Measurements from ENCODE around the gene OR10AD1. TPM values are rescaled to one million over a fixed set of nuclear protein-coding genes. Genes with fewer than 3 reads are reported as not detected.

Gene OR10AD1
- total and polyA plus RNA-seq, 10 of the 15 experiments (the other 5 are each of a cell fraction or from before 2014, with no cell fraction given), result 0.04 to 0.12 TPM; not detected in 8

DNA sequence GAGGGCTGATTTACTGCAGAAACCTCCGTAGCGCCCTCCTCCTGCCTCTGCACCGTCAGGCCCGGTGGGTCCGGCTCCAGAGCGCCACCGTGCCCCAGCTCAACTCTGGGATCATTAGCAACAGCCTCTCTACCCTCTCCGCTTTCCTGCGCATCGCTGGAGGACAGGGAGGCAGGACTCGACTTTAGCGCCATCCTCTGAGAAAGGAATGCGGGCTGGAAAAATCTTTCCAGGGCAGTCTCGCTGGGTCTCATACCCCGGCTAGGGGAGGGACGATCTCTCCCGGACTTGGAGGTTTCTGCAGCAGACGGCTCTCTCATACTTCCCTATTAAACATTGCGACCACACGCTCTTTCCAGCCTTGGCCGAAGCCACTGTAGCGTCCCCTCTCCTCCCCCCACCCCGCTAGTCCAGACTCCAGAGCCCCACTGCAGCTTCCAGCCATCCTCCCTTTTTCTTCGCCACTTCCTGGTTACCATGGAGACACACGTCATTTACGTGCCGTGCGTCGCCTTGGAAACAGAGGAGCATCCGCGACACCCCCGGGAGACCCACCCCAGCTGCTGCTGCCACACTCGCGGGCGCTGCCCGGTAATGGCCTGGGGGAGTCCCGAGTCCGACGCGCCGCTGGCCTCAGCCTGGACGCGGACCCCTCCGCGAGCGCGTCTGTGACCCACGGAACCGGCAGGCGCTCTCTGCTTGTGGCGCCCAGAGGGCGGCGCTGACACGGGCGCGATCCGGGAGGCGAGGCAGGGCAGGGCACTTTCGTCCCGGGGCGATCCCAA lies 19.8 kb downstream of the OR10AD1 start, which contains the start of gene CCDC184 (continued):
- TF ChIP-seq KAT2A (conservative IDR thresholded peaks at IDR 0.05; ENCODE audit: control insufficient read depth, low read depth, low read length) (no peak), HDGF (IDR thresholded peaks at IDR 0.05) (no peak), ETV6 (conservative IDR thresholded peaks at IDR 0.05 in 1 of 2, IDR thresholded peaks at IDR 0.05 in 1 of 2; ENCODE audit: borderline replicate concordance in 1 of 2, low read depth in 1 of 2) (no peak), KLF5 (IDR thresholded peaks at IDR 0.05; ENCODE audit: partially characterized antibody) (no peak), LARP7 (IDR thresholded peaks at IDR 0.05) (peak; percentile 71; the same call in 1 of the 2 replicates), NFYA (IDR thresholded peaks at IDR 0.05; ENCODE audit: borderline replicate concordance, low read depth, low read length) (no peak), MEF2B (IDR thresholded peaks at IDR 0.05; ENCODE audit: partially characterized antibody, poor library complexity, severe bottlenecking) (peak; percentile 28)
- TF ChIP-seq, protein P1, sequence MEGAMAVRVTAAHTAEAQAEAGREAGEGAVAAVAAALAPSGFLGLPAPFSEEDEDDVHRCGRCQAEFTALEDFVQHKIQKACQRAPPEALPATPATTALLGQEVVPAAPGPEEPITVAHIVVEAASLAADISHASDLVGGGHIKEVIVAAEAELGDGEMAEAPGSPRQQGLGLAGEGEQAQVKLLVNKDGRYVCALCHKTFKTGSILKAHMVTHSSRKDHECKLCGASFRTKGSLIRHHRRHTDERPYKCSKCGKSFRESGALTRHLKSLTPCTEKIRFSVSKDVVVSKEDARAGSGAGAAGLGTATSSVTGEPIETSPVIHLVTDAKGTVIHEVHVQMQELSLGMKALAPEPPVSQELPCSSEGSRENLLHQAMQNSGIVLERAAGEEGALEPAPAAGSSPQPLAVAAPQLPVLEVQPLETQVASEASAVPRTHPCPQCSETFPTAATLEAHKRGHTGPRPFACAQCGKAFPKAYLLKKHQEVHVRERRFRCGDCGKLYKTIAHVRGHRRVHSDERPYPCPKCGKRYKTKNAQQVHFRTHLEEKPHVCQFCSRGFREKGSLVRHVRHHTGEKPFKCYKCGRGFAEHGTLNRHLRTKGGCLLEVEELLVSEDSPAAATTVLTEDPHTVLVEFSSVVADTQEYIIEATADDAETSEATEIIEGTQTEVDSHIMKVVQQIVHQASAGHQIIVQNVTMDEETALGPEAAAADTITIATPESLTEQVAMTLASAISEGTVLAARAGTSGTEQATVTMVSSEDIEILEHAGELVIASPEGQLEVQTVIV (IDR thresholded peaks at IDR 0.05; ENCODE audit: borderline replicate concordance, partially characterized antibody), result peak; percentile 96
- TF ChIP-seq, protein P2, sequence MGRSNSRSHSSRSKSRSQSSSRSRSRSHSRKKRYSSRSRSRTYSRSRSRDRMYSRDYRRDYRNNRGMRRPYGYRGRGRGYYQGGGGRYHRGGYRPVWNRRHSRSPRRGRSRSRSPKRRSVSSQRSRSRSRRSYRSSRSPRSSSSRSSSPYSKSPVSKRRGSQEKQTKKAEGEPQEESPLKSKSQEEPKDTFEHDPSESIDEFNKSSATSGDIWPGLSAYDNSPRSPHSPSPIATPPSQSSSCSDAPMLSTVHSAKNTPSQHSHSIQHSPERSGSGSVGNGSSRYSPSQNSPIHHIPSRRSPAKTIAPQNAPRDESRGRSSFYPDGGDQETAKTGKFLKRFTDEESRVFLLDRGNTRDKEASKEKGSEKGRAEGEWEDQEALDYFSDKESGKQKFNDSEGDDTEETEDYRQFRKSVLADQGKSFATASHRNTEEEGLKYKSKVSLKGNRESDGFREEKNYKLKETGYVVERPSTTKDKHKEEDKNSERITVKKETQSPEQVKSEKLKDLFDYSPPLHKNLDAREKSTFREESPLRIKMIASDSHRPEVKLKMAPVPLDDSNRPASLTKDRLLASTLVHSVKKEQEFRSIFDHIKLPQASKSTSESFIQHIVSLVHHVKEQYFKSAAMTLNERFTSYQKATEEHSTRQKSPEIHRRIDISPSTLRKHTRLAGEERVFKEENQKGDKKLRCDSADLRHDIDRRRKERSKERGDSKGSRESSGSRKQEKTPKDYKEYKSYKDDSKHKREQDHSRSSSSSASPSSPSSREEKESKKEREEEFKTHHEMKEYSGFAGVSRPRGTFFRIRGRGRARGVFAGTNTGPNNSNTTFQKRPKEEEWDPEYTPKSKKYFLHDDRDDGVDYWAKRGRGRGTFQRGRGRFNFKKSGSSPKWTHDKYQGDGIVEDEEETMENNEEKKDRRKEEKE (IDR thresholded peaks at IDR 0.05), result no peak
- TF ChIP-seq, protein P3, sequence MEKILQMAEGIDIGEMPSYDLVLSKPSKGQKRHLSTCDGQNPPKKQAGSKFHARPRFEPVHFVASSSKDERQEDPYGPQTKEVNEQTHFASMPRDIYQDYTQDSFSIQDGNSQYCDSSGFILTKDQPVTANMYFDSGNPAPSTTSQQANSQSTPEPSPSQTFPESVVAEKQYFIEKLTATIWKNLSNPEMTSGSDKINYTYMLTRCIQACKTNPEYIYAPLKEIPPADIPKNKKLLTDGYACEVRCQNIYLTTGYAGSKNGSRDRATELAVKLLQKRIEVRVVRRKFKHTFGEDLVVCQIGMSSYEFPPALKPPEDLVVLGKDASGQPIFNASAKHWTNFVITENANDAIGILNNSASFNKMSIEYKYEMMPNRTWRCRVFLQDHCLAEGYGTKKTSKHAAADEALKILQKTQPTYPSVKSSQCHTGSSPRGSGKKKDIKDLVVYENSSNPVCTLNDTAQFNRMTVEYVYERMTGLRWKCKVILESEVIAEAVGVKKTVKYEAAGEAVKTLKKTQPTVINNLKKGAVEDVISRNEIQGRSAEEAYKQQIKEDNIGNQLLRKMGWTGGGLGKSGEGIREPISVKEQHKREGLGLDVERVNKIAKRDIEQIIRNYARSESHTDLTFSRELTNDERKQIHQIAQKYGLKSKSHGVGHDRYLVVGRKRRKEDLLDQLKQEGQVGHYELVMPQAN (conservative IDR thresholded peaks at IDR 0.05), result no peak; the same call in 1 of the 2 replicates
